Limb (tissue), 2 donors: ENCODE results near the gene MRAS.
"Not testable (repeated sequence)": the region's sequence is repeated elsewhere in the genome, so short reads cannot be mapped to it uniquely, and the experiment has no call there.

ENCODE experiments used
- DNase-seq, 2 donors: peaks; one replicate each; pipeline ENCODE4 v3.0.0-alpha.2; 2016; ENCODE audit errors: extremely low spot score in 2 of 2

Gene MRAS

GRCh38 chr3:138366006-138366759 is 17.8 kb downstream of the MRAS start:
- DNase-seq = no peak

GRCh38 chr3:138367326-138367850 is 19.0 kb downstream of the MRAS start:
- DNase-seq = no peak

GRCh38 chr3:138367911-138368310 is 19.5 kb downstream of the MRAS start:
- DNase-seq = peak; percentile 40 to 47

- DNase-seq = no peak
These were observed 20.9 kb downstream of the MRAS start for GRCh38 chr3:138369151-138369900.

- no peak for DNase-seq
These were observed 21.9 kb downstream of the MRAS start for GRCh38 chr3:138370321-138370720.

GRCh38 chr3:138371070-138371965 is 22.9 kb downstream of the MRAS start:
- DNase-seq = no peak

- no peak for DNase-seq
These were observed 24.8 kb downstream of the MRAS start for GRCh38 chr3:138373087-138373735.

- DNase-seq = no peak
These were observed 25.3 kb downstream of the MRAS start for GRCh38 chr3:138373736-138374094.

- DNase-seq = no peak
These were observed 26.3 kb downstream of the MRAS start for GRCh38 chr3:138374573-138375134.

- DNase-seq = no peak
These were observed 27.1 kb downstream of the MRAS start for GRCh38 chr3:138375447-138375846.

- DNase-seq = no peak
These were observed 28.3 kb downstream of the MRAS start for GRCh38 chr3:138376663-138377062.

GRCh38 chr3:138377212-138377611 is 28.8 kb downstream of the MRAS start:
- DNase-seq = not testable (repeated sequence)

GRCh38 chr3:138377804-138378203 is 29.4 kb downstream of the MRAS start:
- DNase-seq = no peak

GRCh38 chr3:138378331-138378730 is 30.0 kb downstream of the MRAS start:
- no peak for DNase-seq

- DNase-seq = no peak
These were observed 30.6 kb downstream of the MRAS start for GRCh38 chr3:138378990-138379389.

GRCh38 chr3:138381413-138381901 is 33.1 kb downstream of the MRAS start:
- no peak for DNase-seq

- no peak for DNase-seq
These were observed 33.8 kb downstream of the MRAS start for GRCh38 chr3:138381950-138382715.

- no peak for DNase-seq
These were observed 35.5 kb downstream of the MRAS start for GRCh38 chr3:138383715-138384465.

GRCh38 chr3:138384531-138384930 is 36.2 kb downstream of the MRAS start:
- no peak for DNase-seq
